ENCODE results near the gene LUM.

GRCh38 chr12:91057368-91058165, 53.7 kb downstream of the LUM start, which contains the start of gene KERA:
- TF ChIP-seq CTCF (conservative IDR thresholded peaks at IDR 0.05 in 1 of 2, IDR thresholded peaks at IDR 0.05 in 1 of 2; ENCODE audit: low read depth in 1 of 2, low read length in 2 of 2) = no peak
- no peak for TF ChIP-seq EZH2 (IDR thresholded peaks at IDR 0.05; ENCODE audit: low read length, missing control alignments)

Measured in fibroblast of lung (primary cell).